ENCODE measurements around the gene MKLN1. TPM values are rescaled to one million over a fixed set of nuclear protein-coding genes. Genes with fewer than 3 reads are reported as not detected.

The MKLN1 gene
- total RNA-seq, 1 experiment from 2014 or later = 34.3 TPM

DNA sequence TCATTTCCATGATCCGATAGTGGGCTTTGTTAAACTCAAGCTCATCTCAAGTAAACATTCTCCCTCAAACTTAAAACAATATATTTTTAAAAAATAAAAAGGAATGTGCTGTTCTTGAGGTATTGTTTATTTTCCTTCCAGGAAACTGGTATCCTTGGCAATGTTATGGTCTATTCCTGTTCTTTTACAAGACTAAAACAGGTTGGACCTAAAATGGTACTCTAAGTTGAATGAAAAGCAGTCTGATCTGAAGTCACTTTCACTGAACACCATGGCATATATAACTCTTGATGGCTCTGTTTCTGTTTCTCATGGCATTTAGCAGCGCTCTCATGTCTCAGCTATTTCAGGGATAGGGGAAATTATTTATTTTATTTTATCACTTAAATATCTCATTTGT, 158.7 kb downstream of the MKLN1 start:
- no peak overlapping the region for H3K4me2 ChIP-seq (ENCODE audit: insufficient read depth, insufficient read length, low read length)
- no peaks in the 10 kb centered on the region for H3K79me2 ChIP-seq (ENCODE audit: insufficient read depth, low read length)
- H2BK15ac ChIP-seq (ENCODE audit: low read depth, low read length) = no peak overlapping the region
- WGBS (ENCODE audit: extremely low coverage, insufficient read length, low lambda C conversion rate) = no CpG with 5 or more reads among the region's 2 CpGs
- no peaks in the 10 kb centered on the region for H3K4me1 ChIP-seq (ENCODE audit: insufficient read depth, low read length)
- no peak overlapping the region for H3K18ac ChIP-seq (ENCODE audit: insufficient read length, low read depth, low read length)
- no peak overlapping the region for H3K4ac ChIP-seq (ENCODE audit: low read depth, low read length)
- Mint-ChIP-seq H3K9me3 (no peaks in the 10 kb centered on the region), H3K27me3 (ENCODE audit: low read depth) (no peaks in the 10 kb centered on the region; the same call in 1 of the 2 replicates), H3K36me3 (ENCODE audit: insufficient read depth in 1 of 3, low read depth in 3 of 3) (peaks cover 0 to 5% (median 0%) of the 10 kb centered on the region in 3 experiments; a peak in 2 of 7 replicates), H3K4me1 (0 out of 4 replicates have a peak, but pooled peaks cover 0 to 2% of the 10 kb centered on the region in 2 experiments), H3K4me3 (no peak overlapping the region), H3K27ac (no peak overlapping the region)
- no peaks in the 10 kb centered on the region for H3K79me1 ChIP-seq (ENCODE audit: insufficient read depth, low read depth, low read length, poor library complexity, severe bottlenecking)
- no peaks in the 10 kb centered on the region for H4K20me1 ChIP-seq (ENCODE audit: control insufficient read depth, insufficient read depth, insufficient read length)
- no peak overlapping the region for H3T11ph ChIP-seq (ENCODE audit: low read length)
- no peak overlapping the region for H2BK120ac ChIP-seq (ENCODE audit: low read depth, low read length, poor library complexity, severe bottlenecking)
- H3K27ac ChIP-seq (ENCODE audit: insufficient read length, low read depth, low read length) = no peak overlapping the region
- TF ChIP-seq, protein P1, sequence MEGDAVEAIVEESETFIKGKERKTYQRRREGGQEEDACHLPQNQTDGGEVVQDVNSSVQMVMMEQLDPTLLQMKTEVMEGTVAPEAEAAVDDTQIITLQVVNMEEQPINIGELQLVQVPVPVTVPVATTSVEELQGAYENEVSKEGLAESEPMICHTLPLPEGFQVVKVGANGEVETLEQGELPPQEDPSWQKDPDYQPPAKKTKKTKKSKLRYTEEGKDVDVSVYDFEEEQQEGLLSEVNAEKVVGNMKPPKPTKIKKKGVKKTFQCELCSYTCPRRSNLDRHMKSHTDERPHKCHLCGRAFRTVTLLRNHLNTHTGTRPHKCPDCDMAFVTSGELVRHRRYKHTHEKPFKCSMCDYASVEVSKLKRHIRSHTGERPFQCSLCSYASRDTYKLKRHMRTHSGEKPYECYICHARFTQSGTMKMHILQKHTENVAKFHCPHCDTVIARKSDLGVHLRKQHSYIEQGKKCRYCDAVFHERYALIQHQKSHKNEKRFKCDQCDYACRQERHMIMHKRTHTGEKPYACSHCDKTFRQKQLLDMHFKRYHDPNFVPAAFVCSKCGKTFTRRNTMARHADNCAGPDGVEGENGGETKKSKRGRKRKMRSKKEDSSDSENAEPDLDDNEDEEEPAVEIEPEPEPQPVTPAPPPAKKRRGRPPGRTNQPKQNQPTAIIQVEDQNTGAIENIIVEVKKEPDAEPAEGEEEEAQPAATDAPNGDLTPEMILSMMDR (conservative IDR thresholded peaks at IDR 0.05) = no peak
- H3K27me3 ChIP-seq (ENCODE audit: insufficient read depth, low read length) = no peaks in the 10 kb centered on the region
- no peak overlapping the region for H4K8ac ChIP-seq (replicated peaks; ENCODE audit: insufficient read length, low read depth, low read length)
- no peak overlapping the region for H2BK5ac ChIP-seq (ENCODE audit: insufficient read length, low read length)
- H3K9me3 ChIP-seq (ENCODE audit: control insufficient read depth, low read depth, low read length) = no peaks in the 10 kb centered on the region
- H2BK12ac ChIP-seq (ENCODE audit: insufficient read length, low read depth, low read length) = no peak overlapping the region
- no peak overlapping the region for H3K14ac ChIP-seq (ENCODE audit: insufficient read depth, low read length)
- H3K23ac ChIP-seq (ENCODE audit: insufficient read length, low read depth, low read length) = no peak overlapping the region
- no peak for DNase-seq
- no peak overlapping the region for H4K91ac ChIP-seq (ENCODE audit: insufficient read length, low read depth, low read length)
- H2AK5ac ChIP-seq (ENCODE audit: insufficient read length, low read length) = no peak overlapping the region
- no peak overlapping the region for H3K56ac ChIP-seq (ENCODE audit: insufficient read length, low read depth, low read length)
- no peak overlapping the region for H2AFZ ChIP-seq (ENCODE audit: low read length)
- H3K23me2 ChIP-seq (ENCODE audit: insufficient read length, low read depth, low read length, poor library complexity, severe bottlenecking) = no peaks in the 10 kb centered on the region
- H3K9ac ChIP-seq (ENCODE audit: extremely low read depth, insufficient read length, low read length) = no peak overlapping the region
- H2BK20ac ChIP-seq (ENCODE audit: low read depth, low read length, poor library complexity, severe bottlenecking) = no peak overlapping the region
- no peak overlapping the region for H4K5ac ChIP-seq (ENCODE audit: insufficient read length, low read depth, low read length)
